B cell (primary cell): ENCODE measurements around the gene TMEM43.

Source experiments
- EZH2 ChIP-seq: IDR thresholded peaks from 2 replicates; pipeline ENCODE4 v1.6.1; 2012; ENCODE audit warnings: borderline replicate concordance, low read depth, mild to moderate bottlenecking, moderate library complexity, low read length; ENCODE audit not compliant: insufficient read depth, poor library complexity, severe bottlenecking
- TF ChIP-seq, protein P1 (sequence below): fragments of 200-600 bp; IDR thresholded peaks from one replicate; pipeline ENCODE4 v1.8.0; 2022; ENCODE audit warnings: antibody characterized with exemption, mild to moderate bottlenecking

GRCh38 chr3:14118400-14119381 is 6.2 kb upstream of the TMEM43 start:
- TF ChIP-seq, protein P1, sequence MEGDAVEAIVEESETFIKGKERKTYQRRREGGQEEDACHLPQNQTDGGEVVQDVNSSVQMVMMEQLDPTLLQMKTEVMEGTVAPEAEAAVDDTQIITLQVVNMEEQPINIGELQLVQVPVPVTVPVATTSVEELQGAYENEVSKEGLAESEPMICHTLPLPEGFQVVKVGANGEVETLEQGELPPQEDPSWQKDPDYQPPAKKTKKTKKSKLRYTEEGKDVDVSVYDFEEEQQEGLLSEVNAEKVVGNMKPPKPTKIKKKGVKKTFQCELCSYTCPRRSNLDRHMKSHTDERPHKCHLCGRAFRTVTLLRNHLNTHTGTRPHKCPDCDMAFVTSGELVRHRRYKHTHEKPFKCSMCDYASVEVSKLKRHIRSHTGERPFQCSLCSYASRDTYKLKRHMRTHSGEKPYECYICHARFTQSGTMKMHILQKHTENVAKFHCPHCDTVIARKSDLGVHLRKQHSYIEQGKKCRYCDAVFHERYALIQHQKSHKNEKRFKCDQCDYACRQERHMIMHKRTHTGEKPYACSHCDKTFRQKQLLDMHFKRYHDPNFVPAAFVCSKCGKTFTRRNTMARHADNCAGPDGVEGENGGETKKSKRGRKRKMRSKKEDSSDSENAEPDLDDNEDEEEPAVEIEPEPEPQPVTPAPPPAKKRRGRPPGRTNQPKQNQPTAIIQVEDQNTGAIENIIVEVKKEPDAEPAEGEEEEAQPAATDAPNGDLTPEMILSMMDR, result no peak
- TF ChIP-seq EZH2, result no peak
